IMR-90 (cell line): ENCODE measurements around the gene C11orf65. TPM values are rescaled to one million over a fixed set of nuclear protein-coding genes. Genes with fewer than 3 reads are reported as not detected.

Experiments
- ATAC-seq: fragments of 200-7000 bp; cut with Tn5 transposase; 2 replicates; pipeline ENCODE4 v1.9.1; 2020; ENCODE audit warnings: low read depth, mild to moderate bottlenecking, moderate library complexity
- BruUV-seq: library from RNA; stranded (reverse); fragments of 400-500 nt; replicated peaks from 2 replicates; lab custom pipeline; 2021; lab: Mats Ljungman, UMichigan
- CTCF ChIA-PET: fragments of 300-600 bp; formaldehyde crosslinking; extraction: SDS; loops from one replicate; lab custom pipeline; 2021; ENCODE audit warnings: antibody characterized with exemption; lab: Yijun Ruan, JAX
- POLR2A ChIA-PET: fragments of 300-600 bp; sonication (Branson Sonifier 250); formaldehyde crosslinking; loops from one replicate; lab custom pipeline; 2022; ENCODE audit warnings: antibody characterized with exemption; ENCODE audit not compliant: unreplicated experiment; lab: Charles Lee
- DNase-seq: peaks from one replicate; pipeline ENCODE4 v3.0.0; 2013
- H2AFZ ChIP-seq: replicated peaks from 2 replicates; pipeline ENCODE3; 2013; ENCODE audit warnings: low read length, mild to moderate bottlenecking; ENCODE audit not compliant: poor library complexity
- H2AK5ac ChIP-seq: 2 replicates; pipeline ENCODE4 v1.6.1; 2013; ENCODE audit warnings: low read depth, low read length, inconsistent platforms
- H2AK9ac ChIP-seq: replicated peaks from 2 replicates; pipeline ENCODE3; 2013; ENCODE audit warnings: mild to moderate bottlenecking, low read depth, low read length, moderate library complexity; ENCODE audit not compliant: poor library complexity
- H2BK120ac ChIP-seq: 2 replicates; pipeline ENCODE4 v1.6.1; 2013; ENCODE audit warnings: low read depth, low read length, inconsistent platforms
- H2BK15ac ChIP-seq: 3 replicates; pipeline ENCODE4 v1.6.1; 2013; ENCODE audit warnings: low read depth, low read length, inconsistent platforms
- H2BK20ac ChIP-seq: 2 replicates; pipeline ENCODE4 v1.6.1; 2013; ENCODE audit warnings: low read depth, mild to moderate bottlenecking, inconsistent platforms, low read length, moderate library complexity
- H2BK5ac ChIP-seq: 2 replicates; pipeline ENCODE4 v1.6.1; 2013; ENCODE audit warnings: mild to moderate bottlenecking, low read depth, low read length, inconsistent platforms; ENCODE audit not compliant: poor library complexity, severe bottlenecking
- H3K14ac ChIP-seq: replicated peaks from 2 replicates; pipeline ENCODE4 v1.6.1; 2013; ENCODE audit warnings: low read depth, low read length, inconsistent platforms
- H3K18ac ChIP-seq: 2 replicates; pipeline ENCODE4 v1.6.1; 2013; ENCODE audit warnings: low read depth, low read length, control low read depth
- H3K23ac ChIP-seq: 2 replicates; pipeline ENCODE4 v1.6.1; 2013; ENCODE audit warnings: low read depth, low read length, inconsistent platforms
- H3K27ac ChIP-seq: 2 replicates; pipeline ENCODE4 v1.5.1; 2013; ENCODE audit warnings: mild to moderate bottlenecking, control low read depth, low read length; ENCODE audit not compliant: insufficient read depth
- H3K27me3 ChIP-seq: 2 replicates; pipeline ENCODE4 v1.6.1; 2013; ENCODE audit warnings: low read length; ENCODE audit not compliant: control insufficient read depth, insufficient read depth
- H3K36me3 ChIP-seq: 2 replicates; pipeline ENCODE4 v1.6.1; 2013; ENCODE audit warnings: low read length, mixed read lengths; ENCODE audit not compliant: control insufficient read depth, insufficient read depth
- H3K4ac ChIP-seq: 2 replicates; pipeline ENCODE4 v1.6.1; 2013; ENCODE audit warnings: low read depth, low read length, inconsistent platforms
- H3K4me1 ChIP-seq: 2 replicates; pipeline ENCODE4 v1.6.1; 2013; ENCODE audit warnings: low read length, mixed read lengths; ENCODE audit not compliant: control insufficient read depth, insufficient read depth
- H3K4me2 ChIP-seq: 2 replicates; pipeline ENCODE4 v1.6.1; 2013; ENCODE audit warnings: low read depth, mild to moderate bottlenecking, control low read depth, low read length, moderate library complexity
- H3K4me3 ChIP-seq: 2 replicates; pipeline ENCODE4 v1.5.1; 2013; ENCODE audit warnings: low read depth, mild to moderate bottlenecking, control low read depth, low read length, moderate library complexity; ENCODE audit not compliant: insufficient read depth
- H3K56ac ChIP-seq: 2 replicates; pipeline ENCODE4 v1.6.1; 2013; ENCODE audit warnings: low read length, inconsistent platforms; ENCODE audit not compliant: insufficient read depth; ENCODE audit errors: extremely low read depth
- H3K79me1 ChIP-seq, 2 experiments: 2 replicates each; pipeline ENCODE4 v1.6.1; 2013; ENCODE audit warnings: low read length in 2 of 2, inconsistent platforms in 1 of 2, low read depth in 1 of 2
- H3K9ac ChIP-seq: 2 replicates; pipeline ENCODE4 v1.6.1; 2013; ENCODE audit warnings: low read depth, low read length, control low read depth
- H3K9me1 ChIP-seq: 2 replicates; pipeline ENCODE4 v1.6.1; 2013; ENCODE audit warnings: low read length, inconsistent platforms; ENCODE audit not compliant: insufficient read depth
- H3K9me3 ChIP-seq: 2 replicates; pipeline ENCODE4 v1.6.1; 2013; ENCODE audit warnings: low read length; ENCODE audit not compliant: control insufficient read depth, insufficient read depth
- H4K20me1 ChIP-seq: 2 replicates; pipeline ENCODE4 v1.6.1; 2013; ENCODE audit warnings: low read length, inconsistent platforms; ENCODE audit not compliant: insufficient read depth
- H4K5ac ChIP-seq: 2 replicates; pipeline ENCODE4 v1.6.1; 2013; ENCODE audit warnings: mild to moderate bottlenecking, low read depth, low read length, control low read depth
- H4K8ac ChIP-seq, 2 experiments: 2 replicates each; pipeline ENCODE4 v1.6.1; 2013; ENCODE audit warnings: low read depth in 2 of 2, low read length in 2 of 2, control low read depth in 1 of 2, inconsistent platforms in 1 of 2
- H4K91ac ChIP-seq: 2 replicates; pipeline ENCODE4 v1.6.1; 2013; ENCODE audit warnings: low read depth, low read length, inconsistent platforms; ENCODE audit not compliant: insufficient read depth
- BHLHE40 ChIP-seq: fragments of 150-350 bp; IDR thresholded peaks from 2 replicates; pipeline ENCODE4 v1.6.1; 2016; ENCODE audit warnings: mild to moderate bottlenecking, low read depth, low read length
- CEBPB ChIP-seq: IDR thresholded peaks from 2 replicates; pipeline ENCODE4 v1.6.1; 2012; ENCODE audit warnings: low read depth, low read length, improper control_type of control experiment
- CHD1 ChIP-seq: IDR thresholded peaks from 2 replicates; pipeline ENCODE4 v1.6.1; 2012; ENCODE audit warnings: low read depth, low read length, improper control_type of control experiment
- CTCF ChIP-seq: conservative IDR thresholded peaks from 2 replicates; pipeline ENCODE4 v1.5.1; 2012; ENCODE audit warnings: mild to moderate bottlenecking, low read depth, low read length, improper control_type of control experiment
- ELK1 ChIP-seq: fragments of 150-350 bp; IDR thresholded peaks from 2 replicates; pipeline ENCODE4 v1.6.1; 2016; ENCODE audit warnings: low read depth, mild to moderate bottlenecking, low read length, moderate library complexity, borderline replicate concordance
- FOS ChIP-seq: fragments of 150-350 bp; IDR thresholded peaks from 2 replicates; pipeline ENCODE4 v1.6.1; 2016; ENCODE audit warnings: low read depth, low read length
- MAFK ChIP-seq: IDR thresholded peaks from 2 replicates; pipeline ENCODE4 v1.6.1; 2012; ENCODE audit warnings: low read depth, low read length, improper control_type of control experiment
- MAZ ChIP-seq: IDR thresholded peaks from 2 replicates; pipeline ENCODE4 v1.6.1; 2012; ENCODE audit warnings: low read depth, mild to moderate bottlenecking, low read length, improper control_type of control experiment, moderate library complexity, borderline replicate concordance
- MXI1 ChIP-seq: IDR thresholded peaks from 2 replicates; pipeline ENCODE4 v1.6.1; 2012; ENCODE audit warnings: low read depth, mild to moderate bottlenecking, low read length, moderate library complexity, borderline replicate concordance
- NFE2L2 ChIP-seq: fragments of 150-350 bp; IDR thresholded peaks from 2 replicates; pipeline ENCODE4 v1.6.1; 2016; ENCODE audit warnings: low read depth, mild to moderate bottlenecking, low read length
- POLR2A ChIP-seq: IDR thresholded peaks from 2 replicates; pipeline ENCODE4 v1.6.1; 2012; ENCODE audit warnings: mild to moderate bottlenecking, low read depth, low read length
- RAD21 ChIP-seq: IDR thresholded peaks from 2 replicates; pipeline ENCODE4 v1.6.1; 2012; ENCODE audit warnings: low read length, improper control_type of control experiment
- RCOR1 ChIP-seq: IDR thresholded peaks from 2 replicates; pipeline ENCODE4 v1.6.1; 2012; ENCODE audit warnings: mild to moderate bottlenecking, low read length, improper control_type of control experiment; ENCODE audit not compliant: insufficient replicate concordance
- RFX5 ChIP-seq: IDR thresholded peaks from 2 replicates; pipeline ENCODE4 v1.8.0; 2012; ENCODE audit warnings: low read depth, mild to moderate bottlenecking, low read length, moderate library complexity
- SMC3 ChIP-seq: fragments of 150-350 bp; IDR thresholded peaks from 2 replicates; pipeline ENCODE4 v1.6.1; 2016; ENCODE audit warnings: low read depth, mild to moderate bottlenecking, antibody characterized with exemption, low read length, moderate library complexity
- USF2 ChIP-seq: fragments of 150-350 bp; IDR thresholded peaks from 2 replicates; pipeline ENCODE4 v1.6.1; 2017; ENCODE audit warnings: mild to moderate bottlenecking, antibody characterized with exemption, low read length, low read depth
- WGBS, 2 experiments: methylation state at CpG; one replicate each; pipeline versions ENCODE4 v1.1.5 to v1.1.7; 2013; ENCODE audit warnings: missing lambda C conversion rate in 2 of 2; ENCODE audit not compliant: insufficient read length in 1 of 2; ENCODE audit errors: extremely low coverage in 2 of 2; 5-methylcytosine and 5-hydroxymethylcytosine counted together
- dilution Hi-C: fragments of 300-500 bp; cut with HindIII; formaldehyde crosslinking; loops from one replicate; pipeline ENCODE4 v1.14.3; 2018; ENCODE audit warnings: low sequenced_read_pairs; ENCODE audit not compliant: unreplicated experiment
- in situ Hi-C: fragments of 300-500 bp; cut with MboI; formaldehyde crosslinking; loops from 3 replicates; pipeline ENCODE4 v1.14.3; 2019; ENCODE audit warnings: low sequenced_read_pairs, inconsistent platforms, mixed read lengths
- intact Hi-C: fragments of 100-400 bp; cut with micrococcal nuclease; formaldehyde crosslinking; loops from 2 replicates; pipeline ENCODE4 v1.10.0; 2022
- polyA plus RNA-seq, 3 experiments: library from polyadenylated mRNA; depleted of rRNA; stranded (reverse); fragments of >200 nt; gene quantifications; 2 replicates each; pipeline ENCODE4 v1.2.3, GENCODE V29; 2012; ENCODE audit warnings: low replicate concordance in 1 of 3
- total RNA-seq: library from RNA; depleted of rRNA; stranded (reverse); fragments of >200 nt; gene quantifications from 2 replicates; pipeline ENCODE4 v1.2.3, GENCODE V29; 2012

C11orf65 gene
- total and polyA plus RNA-seq, 2 of the 4 experiments (the other 2 are of a cell fraction) = 0.12 to 0.18 TPM

- ATAC-seq (no peak), DNase-seq (no peak)
- no CpG with 5 or more reads among the region's 1 CpG for WGBS, 2 experiments
- Histone ChIP-seq H3K18ac (no peak overlapping the region), H3K79me1 (no peaks in the 10 kb centered on the region), H2BK20ac (no peak overlapping the region), H3K4me3 (no peak overlapping the region), H3K36me3 (no peaks in the 10 kb centered on the region), H2BK120ac (no peak overlapping the region), H3K27me3 (no peaks in the 10 kb centered on the region), H3K4ac (no peak overlapping the region), H2AK5ac (no peak overlapping the region), H2BK5ac (no peak overlapping the region), H3K4me1 (no peaks in the 10 kb centered on the region), H2AFZ (no peak overlapping the region), H3K14ac (no peak overlapping the region), H3K27ac (no peak overlapping the region), H2BK15ac (no peak overlapping the region), H3K9me3 (no peaks in the 10 kb centered on the region), H4K91ac (no peak overlapping the region), H3K9me1 (no peaks in the 10 kb centered on the region), H4K20me1 (no peaks in the 10 kb centered on the region), H3K4me2 (no peak overlapping the region), H3K9ac (no peak overlapping the region), H3K23ac (no peak overlapping the region), H3K56ac (no peak overlapping the region), H2AK9ac (no peak overlapping the region), H4K8ac (no peak overlapping the region), H4K5ac (no peak overlapping the region)
- TF ChIP-seq CEBPB = no peak
- no peak for TF ChIP-seq ELK1
- no peak for TF ChIP-seq MAZ
- no peak for TF ChIP-seq POLR2A
- no peak for TF ChIP-seq FOS
- TF ChIP-seq CHD1 = no peak
- no peak for TF ChIP-seq MAFK
- no peak for TF ChIP-seq RAD21
- TF ChIP-seq BHLHE40 = no peak
- no peak for TF ChIP-seq NFE2L2
- TF ChIP-seq CTCF = no peak
- no peak for TF ChIP-seq USF2
- TF ChIP-seq SMC3 = no peak
- TF ChIP-seq RFX5 = no peak
- no peak for TF ChIP-seq MXI1
- TF ChIP-seq RCOR1 = no peak
- ChIA-PET POLR2A (no interaction called here), CTCF (no interaction called here)
- dilution Hi-C loops (no loop called here), intact Hi-C loops (no loop called here), in situ Hi-C loops (no loop called here)
- BruUV-seq = no TSS peak
Observed at GRCh38 chr11:108435066-108435465, 32.3 kb downstream of the C11orf65 start.
